SK-N-SH (cell line): Measurements from ENCODE around the gene VSIG8. TPM values are rescaled to one million over a fixed set of nuclear protein-coding genes. Genes with fewer than 3 reads are reported as not detected.

Source experiments
- CTCF ChIA-PET: fragments of 300-600, 350-600 bp; formaldehyde crosslinking; extraction: SDS; loops from one replicate; lab custom pipeline; 2021; lab: Yijun Ruan, JAX
- POLR2A ChIA-PET: fragments of 350-600 bp; sonication (Branson Sonifier 250); formaldehyde crosslinking; extraction: SDS; loops from one replicate; lab custom pipeline; 2020; ENCODE audit warnings: antibody characterized with exemption, inconsistent platforms; lab: Yijun Ruan, JAX
- DNase-seq: peaks from one replicate; pipeline ENCODE4 v3.0.0; 2012
- H2AFZ ChIP-seq: fragments of 200-600 bp; sonication (generic); 2 replicates; pipeline ENCODE4 v1.8.1; 2016; ENCODE audit warnings: antibody characterized with exemption, mild to moderate bottlenecking, low read depth
- H3F3A ChIP-seq: fragments of 200-600 bp; sonication (generic); replicated peaks from 2 replicates; pipeline ENCODE3; 2016; ENCODE audit warnings: antibody characterized with exemption, mild to moderate bottlenecking; ENCODE audit not compliant: insufficient read depth
- H3K27ac ChIP-seq, 2 experiments: fragments of 200-500 bp in 1 of 2; fragments of 200-600 bp in 1 of 2; sonication (Bioruptor generic) in 1 of 2; sonication (generic), shearing (Covaris generic) in 1 of 2; 2 replicates each; pipeline versions ENCODE4 v1.5.1 to v1.6.1; 2014 to 2016; ENCODE audit warnings: low read depth in 2 of 2, inconsistent platforms in 1 of 2, low read length in 1 of 2, mild to moderate bottlenecking in 1 of 2, mixed read lengths in 1 of 2
- H3K27me3 ChIP-seq: fragments of 200-600 bp; sonication (generic), shearing (Covaris generic); 2 replicates; pipeline ENCODE4 v1.6.1; 2016; ENCODE audit warnings: mixed run types; ENCODE audit not compliant: insufficient read depth
- H3K36me3 ChIP-seq, 2 experiments: fragments of 200-500 bp in 1 of 2; fragments of 200-600 bp in 1 of 2; sonication (Bioruptor generic) in 1 of 2; sonication (generic) in 1 of 2; replicated peaks in 1 of 2; 2 replicates each; pipeline versions ENCODE3 to v1.5.1; 2014 to 2016; ENCODE audit warnings: low read length in 1 of 2, mild to moderate bottlenecking in 1 of 2; ENCODE audit not compliant: insufficient read depth in 2 of 2, control insufficient read depth in 1 of 2
- H3K4me1 ChIP-seq, 2 experiments: fragments of 200-500 bp in 1 of 2; fragments of 200-600 bp in 1 of 2; sonication (Bioruptor generic) in 1 of 2; sonication (generic), shearing (Covaris generic) in 1 of 2; 2 replicates each; pipeline versions ENCODE4 v1.5.1 to v1.6.1; 2014 to 2016; ENCODE audit warnings: low read depth in 1 of 2, low read length in 1 of 2, mixed run types in 1 of 2; ENCODE audit not compliant: insufficient read depth in 2 of 2, control insufficient read depth in 1 of 2
- H3K4me2 ChIP-seq: fragments of 200-600 bp; sonication (generic), shearing (Covaris generic); 2 replicates; pipeline ENCODE4 v1.6.1; 2017; ENCODE audit warnings: mixed run types
- H3K4me3 ChIP-seq, 2 experiments: fragments of 200-500 bp in 1 of 2; fragments of 200-600 bp in 1 of 2; sonication (Bioruptor generic) in 1 of 2; sonication (generic), shearing (Covaris generic) in 1 of 2; 2 replicates each; pipeline versions ENCODE4 v1.5.1 to v1.8.1; 2014 to 2016; ENCODE audit warnings: low read depth in 2 of 2, inconsistent platforms in 1 of 2, low read length in 1 of 2, mild to moderate bottlenecking in 1 of 2, mixed read lengths in 1 of 2, moderate library complexity in 1 of 2
- H3K79me2 ChIP-seq: fragments of 200-600 bp; sonication (generic); 2 replicates; pipeline ENCODE4 v1.8.1; 2017; ENCODE audit warnings: mild to moderate bottlenecking; ENCODE audit not compliant: insufficient read depth
- H3K9ac ChIP-seq: fragments of 200-600 bp; sonication (generic); 2 replicates; pipeline ENCODE4 v1.6.1; 2017; ENCODE audit warnings: mixed run types
- H3K9me2 ChIP-seq: fragments of 200-600 bp; sonication (generic); 2 replicates; pipeline ENCODE4 v1.6.1; 2017; ENCODE audit warnings: mixed run types
- H3K9me3 ChIP-seq: fragments of 200-600 bp; sonication (generic); 2 replicates; pipeline ENCODE4 v1.6.1; 2017; ENCODE audit warnings: mixed run types, mild to moderate bottlenecking, moderate library complexity
- H4K20me1 ChIP-seq: fragments of 200-600 bp; sonication (generic); 2 replicates; pipeline ENCODE4 v1.6.1; 2017; ENCODE audit warnings: mild to moderate bottlenecking, mixed run types; ENCODE audit not compliant: insufficient read depth
- ELF1 ChIP-seq: IDR thresholded peaks from 2 replicates; pipeline ENCODE4 v1.4.0; 2012
- EZH2phosphoT487 ChIP-seq: fragments of 200-600 bp; sonication (generic); IDR thresholded peaks from 2 replicates; pipeline ENCODE4 v1.6.1; 2017; ENCODE audit warnings: low read depth, mixed run types, mild to moderate bottlenecking, antibody characterized with exemption, moderate library complexity, borderline replicate concordance
- FOXJ3 ChIP-seq: sonication (generic); formaldehyde crosslinking; IDR thresholded peaks from 2 replicates; pipeline ENCODE4 v1.5.1; 2020; ENCODE audit warnings: mild to moderate bottlenecking, missing genetic modification reagents
- GABPA ChIP-seq: IDR thresholded peaks from 2 replicates; pipeline ENCODE4 v1.4.0; 2012; ENCODE audit warnings: low read depth, mild to moderate bottlenecking
- GATA2 ChIP-seq: sonication (generic); formaldehyde crosslinking; IDR thresholded peaks from 2 replicates; pipeline ENCODE4 v1.5.0; 2020; ENCODE audit warnings: mild to moderate bottlenecking, missing genetic modification reagents
- JUND ChIP-seq: IDR thresholded peaks from 2 replicates; pipeline ENCODE4 v1.4.0; 2012
- MXI1 ChIP-seq: IDR thresholded peaks from 2 replicates; pipeline ENCODE4 v1.6.1; 2012; ENCODE audit warnings: mild to moderate bottlenecking, low read depth, low read length, improper control_type of control experiment
- NRF1 ChIP-seq: IDR thresholded peaks from 2 replicates; pipeline ENCODE4 v1.6.1; 2012; ENCODE audit warnings: low read depth, mild to moderate bottlenecking, low read length
- POLR2AphosphoS5 ChIP-seq: IDR thresholded peaks from 2 replicates; pipeline ENCODE4 v1.6.1; 2012; ENCODE audit warnings: low read depth, low read length
- RAD21 ChIP-seq: IDR thresholded peaks from 2 replicates; pipeline ENCODE4 v1.6.1; 2012; ENCODE audit warnings: mild to moderate bottlenecking, low read length
- RXRA ChIP-seq: IDR thresholded peaks from 2 replicates; pipeline ENCODE4 v1.4.0; 2012; ENCODE audit warnings: low read depth, mild to moderate bottlenecking, borderline replicate concordance
- SIN3A ChIP-seq: IDR thresholded peaks from 2 replicates; pipeline ENCODE4 v1.6.1; 2012; ENCODE audit warnings: low read depth, mild to moderate bottlenecking, low read length, moderate library complexity, borderline replicate concordance
- SMC3 ChIP-seq: IDR thresholded peaks from 2 replicates; pipeline ENCODE4 v1.6.1; 2012; ENCODE audit warnings: low read depth, low read length, improper control_type of control experiment
- TAF1 ChIP-seq: IDR thresholded peaks from 2 replicates; pipeline ENCODE4 v1.6.1; 2012; ENCODE audit warnings: low read depth, mild to moderate bottlenecking, low read length, moderate library complexity, borderline replicate concordance
- TCF12 ChIP-seq: IDR thresholded peaks from 2 replicates; pipeline ENCODE4 v1.4.0; 2012
- TEAD4 ChIP-seq: IDR thresholded peaks from 2 replicates; pipeline ENCODE4 v1.4.0; 2012; ENCODE audit warnings: mild to moderate bottlenecking, borderline replicate concordance; ENCODE audit not compliant: insufficient read depth
- YY1 ChIP-seq: IDR thresholded peaks from 2 replicates; pipeline ENCODE4 v1.4.0; 2012; ENCODE audit warnings: low read depth, mild to moderate bottlenecking
- WGBS: methylation state at CpG from one replicate; pipeline ENCODE4 v1.1.6; 2017; ENCODE audit warnings: low lambda C conversion rate; 5-methylcytosine and 5-hydroxymethylcytosine counted together
- polyA plus RNA-seq, 3 experiments: library from polyadenylated mRNA; depleted of rRNA; stranded (reverse); fragments of >200 nt; gene quantifications; 2 replicates each; pipeline ENCODE4 v1.2.3, GENCODE V29; 2012
- TF ChIP-seq, protein P1 (sequence below): IDR thresholded peaks from 2 replicates; pipeline ENCODE4 v1.6.1; 2012; ENCODE audit warnings: mild to moderate bottlenecking, low read depth, low read length, moderate library complexity
- TF ChIP-seq, protein P2 (sequence below): fragments of 150-350 bp; IDR thresholded peaks from 2 replicates; pipeline ENCODE4 v1.6.1; 2016; ENCODE audit warnings: mild to moderate bottlenecking, low read depth, low read length

The VSIG8 gene
- polyA plus RNA-seq, 1 of the 3 experiments (the other 2 are of a cell fraction) = not detected

DNA sequence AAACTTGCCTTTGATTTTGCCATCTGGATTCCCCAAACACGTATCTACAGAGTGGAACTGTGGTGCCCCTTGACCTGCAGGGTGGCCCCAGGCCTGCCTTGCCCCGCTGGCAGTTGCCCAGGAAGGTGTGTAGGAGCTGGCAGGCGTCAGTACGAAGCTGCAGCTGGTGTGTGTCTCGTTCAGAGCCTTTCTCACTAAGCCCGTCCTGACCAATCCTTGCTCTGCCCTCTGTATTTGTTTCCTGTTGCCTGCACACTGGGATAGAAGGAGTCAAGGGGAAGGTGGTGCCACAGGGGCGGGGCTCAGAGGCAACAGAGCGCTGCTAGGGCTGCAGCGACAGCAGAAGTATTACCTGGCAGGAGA is 5.2 kb upstream of the VSIG8 start:
- no peaks in the 10 kb centered on the region for H3K36me3 ChIP-seq
- H3K4me2 ChIP-seq = no peak overlapping the region
- DNase-seq = no peak
- H4K20me1 ChIP-seq = no peaks in the 10 kb centered on the region
- no peak overlapping the region for H3K4me3 ChIP-seq
- H3F3A ChIP-seq = no peaks in the 10 kb centered on the region
- H3K4me1 ChIP-seq = peaks cover 5 to 9% of the 10 kb centered on the region in 2 experiments; a peak in 1 of 4 replicates
- H3K79me2 ChIP-seq = no peaks in the 10 kb centered on the region
- H3K9me2 ChIP-seq = no peaks in the 10 kb centered on the region
- TF ChIP-seq TCF12 = no peak
- TF ChIP-seq SMC3 = no peak
- TF ChIP-seq FOXJ3 (CRISPR knock-in tag) = no peak
- no peak for TF ChIP-seq SIN3A
- no peak for TF ChIP-seq TAF1
- no peak for TF ChIP-seq MXI1
- TF ChIP-seq RAD21 = no peak
- TF ChIP-seq GABPA = no peak
- TF ChIP-seq EZH2phosphoT487 = no peak
- no peak for TF ChIP-seq POLR2AphosphoS5
- TF ChIP-seq JUND = no peak
- TF ChIP-seq RXRA = no peak
- no peak for TF ChIP-seq ELF1
- no peak for TF ChIP-seq TEAD4
- no peak for TF ChIP-seq YY1
- no peak for TF ChIP-seq GATA2 (CRISPR knock-in tag)
- TF ChIP-seq NRF1 = no peak
- TF ChIP-seq, protein P1, sequence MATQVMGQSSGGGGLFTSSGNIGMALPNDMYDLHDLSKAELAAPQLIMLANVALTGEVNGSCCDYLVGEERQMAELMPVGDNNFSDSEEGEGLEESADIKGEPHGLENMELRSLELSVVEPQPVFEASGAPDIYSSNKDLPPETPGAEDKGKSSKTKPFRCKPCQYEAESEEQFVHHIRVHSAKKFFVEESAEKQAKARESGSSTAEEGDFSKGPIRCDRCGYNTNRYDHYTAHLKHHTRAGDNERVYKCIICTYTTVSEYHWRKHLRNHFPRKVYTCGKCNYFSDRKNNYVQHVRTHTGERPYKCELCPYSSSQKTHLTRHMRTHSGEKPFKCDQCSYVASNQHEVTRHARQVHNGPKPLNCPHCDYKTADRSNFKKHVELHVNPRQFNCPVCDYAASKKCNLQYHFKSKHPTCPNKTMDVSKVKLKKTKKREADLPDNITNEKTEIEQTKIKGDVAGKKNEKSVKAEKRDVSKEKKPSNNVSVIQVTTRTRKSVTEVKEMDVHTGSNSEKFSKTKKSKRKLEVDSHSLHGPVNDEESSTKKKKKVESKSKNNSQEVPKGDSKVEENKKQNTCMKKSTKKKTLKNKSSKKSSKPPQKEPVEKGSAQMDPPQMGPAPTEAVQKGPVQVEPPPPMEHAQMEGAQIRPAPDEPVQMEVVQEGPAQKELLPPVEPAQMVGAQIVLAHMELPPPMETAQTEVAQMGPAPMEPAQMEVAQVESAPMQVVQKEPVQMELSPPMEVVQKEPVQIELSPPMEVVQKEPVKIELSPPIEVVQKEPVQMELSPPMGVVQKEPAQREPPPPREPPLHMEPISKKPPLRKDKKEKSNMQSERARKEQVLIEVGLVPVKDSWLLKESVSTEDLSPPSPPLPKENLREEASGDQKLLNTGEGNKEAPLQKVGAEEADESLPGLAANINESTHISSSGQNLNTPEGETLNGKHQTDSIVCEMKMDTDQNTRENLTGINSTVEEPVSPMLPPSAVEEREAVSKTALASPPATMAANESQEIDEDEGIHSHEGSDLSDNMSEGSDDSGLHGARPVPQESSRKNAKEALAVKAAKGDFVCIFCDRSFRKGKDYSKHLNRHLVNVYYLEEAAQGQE = no peak
- TF ChIP-seq, protein P2, sequence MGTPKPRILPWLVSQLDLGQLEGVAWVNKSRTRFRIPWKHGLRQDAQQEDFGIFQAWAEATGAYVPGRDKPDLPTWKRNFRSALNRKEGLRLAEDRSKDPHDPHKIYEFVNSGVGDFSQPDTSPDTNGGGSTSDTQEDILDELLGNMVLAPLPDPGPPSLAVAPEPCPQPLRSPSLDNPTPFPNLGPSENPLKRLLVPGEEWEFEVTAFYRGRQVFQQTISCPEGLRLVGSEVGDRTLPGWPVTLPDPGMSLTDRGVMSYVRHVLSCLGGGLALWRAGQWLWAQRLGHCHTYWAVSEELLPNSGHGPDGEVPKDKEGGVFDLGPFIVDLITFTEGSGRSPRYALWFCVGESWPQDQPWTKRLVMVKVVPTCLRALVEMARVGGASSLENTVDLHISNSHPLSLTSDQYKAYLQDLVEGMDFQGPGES = no peak
- TF ChIP-seq, all 33 proteins: peak for 0
- no peak overlapping the region for H3K9ac ChIP-seq
- no peaks in the 10 kb centered on the region for H3K27me3 ChIP-seq
- no peaks in the 10 kb centered on the region for H3K9me3 ChIP-seq
- CTCF ChIA-PET = interaction anchor here (1.7 to 7.1 kb wide), 2 partner anchors 25 to 69 kb away, joined by 5 to 46 read pairs; no protein-coding TSS in a partner anchor
- 80% methylated on average over 9 of the region's 9 CpGs for WGBS
- H3K27ac ChIP-seq = no peak overlapping the region
- POLR2A ChIA-PET = no interaction called here
- no peak overlapping the region for H2AFZ ChIP-seq
